ENCODE measurements around the gene POP4.

DNA sequence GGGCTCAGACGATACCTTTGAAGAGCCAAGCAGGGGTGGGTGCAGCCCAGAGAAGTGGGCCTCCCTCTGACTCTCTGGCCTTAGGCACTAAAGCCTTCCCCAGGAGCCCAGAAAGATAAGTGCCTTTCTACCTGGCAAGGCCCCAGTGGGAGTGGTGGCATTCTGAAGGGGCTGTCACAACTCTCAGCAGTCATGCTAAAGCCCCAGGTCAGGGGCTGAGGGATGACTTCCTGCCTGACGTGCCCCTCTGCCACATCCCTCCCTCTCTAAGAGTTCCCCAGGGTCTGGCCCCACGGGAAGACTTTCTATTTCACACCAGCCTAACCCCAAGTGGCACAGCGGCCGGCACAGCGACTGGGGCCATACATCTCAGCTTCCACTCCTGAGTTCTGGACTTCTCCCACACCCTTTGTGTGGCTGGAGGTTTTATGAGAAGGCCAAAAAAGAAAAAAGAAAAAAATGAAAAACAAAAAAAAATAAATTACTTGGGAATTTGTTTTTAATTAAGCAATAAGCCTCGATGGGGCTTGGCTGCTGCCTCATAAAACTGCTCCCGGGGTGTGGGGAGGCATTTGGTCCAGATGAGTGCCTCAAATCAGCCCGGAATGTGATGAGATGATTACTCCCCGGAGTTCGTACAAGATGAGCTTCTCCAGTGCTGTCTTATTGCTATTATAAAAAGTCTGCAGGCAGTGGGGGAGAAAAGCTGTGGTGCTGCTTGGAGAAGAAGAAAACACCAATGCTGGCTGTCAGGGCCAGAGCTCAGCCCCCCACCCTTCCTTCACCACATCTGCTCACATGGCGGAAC is 30.7 kb downstream of the POP4 start:
- TF ChIP-seq, protein P1, sequence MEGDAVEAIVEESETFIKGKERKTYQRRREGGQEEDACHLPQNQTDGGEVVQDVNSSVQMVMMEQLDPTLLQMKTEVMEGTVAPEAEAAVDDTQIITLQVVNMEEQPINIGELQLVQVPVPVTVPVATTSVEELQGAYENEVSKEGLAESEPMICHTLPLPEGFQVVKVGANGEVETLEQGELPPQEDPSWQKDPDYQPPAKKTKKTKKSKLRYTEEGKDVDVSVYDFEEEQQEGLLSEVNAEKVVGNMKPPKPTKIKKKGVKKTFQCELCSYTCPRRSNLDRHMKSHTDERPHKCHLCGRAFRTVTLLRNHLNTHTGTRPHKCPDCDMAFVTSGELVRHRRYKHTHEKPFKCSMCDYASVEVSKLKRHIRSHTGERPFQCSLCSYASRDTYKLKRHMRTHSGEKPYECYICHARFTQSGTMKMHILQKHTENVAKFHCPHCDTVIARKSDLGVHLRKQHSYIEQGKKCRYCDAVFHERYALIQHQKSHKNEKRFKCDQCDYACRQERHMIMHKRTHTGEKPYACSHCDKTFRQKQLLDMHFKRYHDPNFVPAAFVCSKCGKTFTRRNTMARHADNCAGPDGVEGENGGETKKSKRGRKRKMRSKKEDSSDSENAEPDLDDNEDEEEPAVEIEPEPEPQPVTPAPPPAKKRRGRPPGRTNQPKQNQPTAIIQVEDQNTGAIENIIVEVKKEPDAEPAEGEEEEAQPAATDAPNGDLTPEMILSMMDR (IDR thresholded peaks at IDR 0.05), result no peak
- no peak for TF ChIP-seq POLR2A (IDR thresholded peaks at IDR 0.05)

Measured in thyroid gland (tissue), 4 donors.